Esophagus mucosa (tissue), 1 donor: ENCODE measurements around the gene WFDC5. TPM values are rescaled to one million over a fixed set of nuclear protein-coding genes. Genes with fewer than 3 reads are reported as not detected.

Experiments used
- ATAC-seq: fragments of 200-7000 bp; cut with Tn5 transposase; one replicate; pipeline ENCODE4 v1.9.1; 2020
- total RNA-seq: library from RNA; stranded (reverse); gene quantifications from one replicate; pipeline ENCODE4 v1.2.4, GENCODE V29; 2023
- donor health status: DM: yes; HTN: yes; CAD: no.

The WFDC5 gene
- total RNA-seq, 1 donor from 2014 or later, result 4.3 TPM

DNA sequence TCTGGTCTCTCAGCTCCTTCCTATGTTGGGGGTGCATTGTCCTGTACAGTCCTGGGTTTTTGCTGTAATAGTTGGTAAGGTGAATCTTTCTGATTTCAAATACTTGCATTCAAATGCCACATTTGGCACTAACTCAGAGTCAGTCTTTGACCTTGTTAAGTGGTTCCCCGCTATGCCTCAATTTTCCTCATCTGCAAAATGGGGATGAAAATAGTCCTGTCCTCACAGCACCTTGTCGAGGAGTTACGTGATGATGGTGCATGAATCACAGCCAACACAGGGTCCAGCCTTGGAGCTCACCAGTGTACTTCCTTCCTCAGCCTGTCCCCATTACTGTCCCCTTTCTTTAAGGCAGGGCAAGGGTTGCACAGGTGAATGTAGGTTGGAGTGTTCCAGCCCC lies 1.1 kb downstream of the WFDC5 start:
- ATAC-seq, result no peak

DNA sequence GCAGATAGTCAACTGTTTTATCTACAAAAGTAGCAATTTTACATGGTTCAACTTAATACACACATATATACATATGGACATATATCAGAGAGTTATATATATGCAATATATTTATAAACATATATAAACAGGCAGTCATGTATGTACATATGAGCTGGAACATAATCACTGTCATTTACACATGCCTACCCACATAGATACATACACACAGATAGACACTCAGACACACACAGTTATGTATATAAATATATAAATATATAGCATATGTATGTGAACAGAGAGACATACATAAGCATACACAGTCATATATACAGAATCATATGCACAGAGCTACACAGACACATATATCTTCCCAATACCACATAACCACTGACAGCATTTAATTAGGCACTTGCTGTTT lies 2.2 kb downstream of the WFDC5 start:
- no peak for ATAC-seq

DNA sequence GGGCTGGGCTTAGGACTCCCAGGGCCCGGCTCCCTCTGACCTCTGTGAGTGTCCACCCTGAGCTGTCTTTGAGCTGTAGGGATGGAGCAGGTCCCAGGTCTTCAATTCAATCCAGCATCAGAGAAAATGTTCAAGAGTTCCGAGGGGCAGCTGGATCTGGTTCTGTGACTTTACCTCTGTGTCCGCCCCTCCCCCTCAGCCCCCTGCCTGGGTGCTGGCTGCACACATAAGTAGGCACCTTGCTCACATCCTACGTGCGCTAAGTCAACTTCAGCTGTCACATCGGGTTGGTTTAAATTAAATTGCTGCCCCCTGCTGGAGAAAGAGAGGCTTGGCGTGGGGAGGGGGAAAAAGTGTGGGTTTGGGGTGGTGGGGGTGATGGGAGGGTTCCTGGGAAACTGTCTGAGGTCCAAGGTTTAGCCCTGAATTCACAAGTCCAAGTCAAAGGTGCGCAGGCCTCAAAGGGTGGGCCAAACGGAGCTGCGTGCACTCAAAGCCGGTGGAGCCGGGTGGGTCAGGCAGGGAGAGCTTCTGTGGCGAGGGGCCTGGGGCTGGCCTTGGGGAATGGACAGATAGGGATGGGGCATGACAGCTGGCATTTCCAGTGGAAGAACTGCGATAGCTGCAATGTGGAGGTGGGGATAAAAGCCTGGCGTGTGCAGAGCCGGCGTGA lies 3.0 kb downstream of the WFDC5 start:
- no peak for ATAC-seq

DNA sequence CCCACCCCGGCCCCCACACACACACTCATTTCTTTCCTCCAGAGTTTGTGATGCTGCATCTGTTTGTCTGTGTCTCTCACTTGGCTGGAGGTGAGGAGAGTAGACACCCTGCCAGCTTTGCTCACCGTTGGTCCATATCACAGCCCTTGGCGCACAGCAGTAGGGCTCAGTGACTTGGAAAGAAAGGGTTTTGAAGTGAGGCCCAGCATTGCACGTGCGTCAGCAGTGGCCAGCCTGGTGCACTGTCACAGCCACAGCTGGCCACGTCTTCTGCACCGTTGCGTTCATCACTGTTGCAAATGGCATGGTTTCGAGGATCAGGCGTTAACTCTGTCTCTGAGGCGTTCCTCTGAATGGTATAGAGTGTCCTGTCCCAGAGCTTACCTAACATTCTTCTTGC lies 3.7 kb downstream of the WFDC5 start:
- no peak for ATAC-seq

DNA sequence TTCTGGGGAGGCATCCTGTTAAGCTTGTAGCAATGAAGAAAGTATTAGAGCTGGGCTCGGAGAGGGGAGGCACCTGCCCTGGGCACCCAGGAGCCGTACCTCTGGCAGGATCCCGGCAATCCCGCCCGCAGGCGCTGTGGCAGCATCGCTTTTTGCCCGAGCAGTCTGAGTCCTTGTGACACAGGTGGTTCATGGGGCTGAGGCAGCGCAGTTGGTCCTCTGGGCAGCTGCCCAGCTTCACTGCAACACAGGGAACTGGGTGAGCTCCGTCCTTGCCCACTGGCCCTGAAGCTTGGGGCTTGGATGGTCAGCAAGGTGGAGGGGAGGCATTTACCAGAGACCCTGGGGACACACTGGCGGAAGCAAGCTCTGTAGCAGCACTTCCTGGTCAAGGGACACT lies 4.7 kb downstream of the WFDC5 start:
- ATAC-seq, result no peak

DNA sequence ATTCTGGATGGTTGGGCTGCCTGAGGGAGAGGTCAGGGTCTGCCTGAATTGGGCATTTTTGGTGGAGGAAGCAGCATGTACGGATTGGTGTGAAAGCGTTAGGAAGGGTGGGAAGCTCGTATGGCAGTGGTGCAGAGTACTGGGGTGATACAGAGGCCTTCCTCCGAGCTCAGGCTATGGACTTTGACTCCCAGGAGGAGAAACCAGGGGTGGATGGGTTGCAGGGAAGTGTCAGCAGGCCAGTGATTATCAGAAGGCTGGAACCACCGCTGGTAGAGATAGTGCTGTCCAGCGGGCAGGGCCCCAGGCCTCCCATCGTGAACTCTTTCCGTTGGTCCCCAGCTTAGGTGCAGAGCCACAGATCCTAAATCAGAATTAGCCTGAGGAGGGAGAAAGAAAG lies 5.3 kb downstream of the WFDC5 start:
- no peak for ATAC-seq

DNA sequence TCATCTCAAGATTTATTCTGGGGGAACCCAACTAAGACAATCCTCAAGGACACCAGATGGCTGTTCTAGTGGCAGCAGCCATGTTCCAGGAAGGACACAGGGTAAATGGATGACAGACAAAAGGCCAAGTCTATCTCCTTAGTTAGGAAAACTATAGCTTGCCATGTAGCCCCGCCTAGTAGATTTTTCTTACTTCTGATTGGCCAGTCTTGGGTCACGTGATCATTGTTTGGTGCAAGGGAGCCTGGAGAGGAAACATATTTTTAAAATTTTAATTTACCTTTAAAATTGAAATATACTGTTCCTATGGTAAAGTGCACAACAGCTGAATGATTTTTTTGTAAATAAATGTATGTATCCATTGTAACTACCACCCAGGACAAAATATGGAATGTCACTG lies 9.7 kb downstream of the WFDC5 start:
- no peak for ATAC-seq

DNA sequence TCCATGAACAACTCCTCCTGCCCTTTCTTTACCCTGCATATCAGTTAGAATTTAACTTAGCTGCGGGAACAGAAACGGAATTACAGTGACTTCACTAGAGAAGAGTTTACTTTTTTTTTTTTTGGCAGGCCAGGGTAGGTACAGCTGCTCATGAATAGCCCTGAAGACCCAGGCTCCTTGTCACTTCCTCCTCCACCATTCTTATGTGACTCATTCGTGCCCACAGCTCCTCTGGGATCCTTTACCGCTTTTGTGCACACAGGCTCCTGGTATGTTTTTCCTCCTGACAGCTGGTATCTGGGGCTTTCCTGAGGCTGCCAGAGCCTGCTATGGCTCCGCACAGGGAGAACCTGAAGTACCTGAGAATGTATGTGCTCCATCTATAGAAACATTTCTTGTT lies 10.2 kb downstream of the WFDC5 start:
- peak; percentile 54 for ATAC-seq

DNA sequence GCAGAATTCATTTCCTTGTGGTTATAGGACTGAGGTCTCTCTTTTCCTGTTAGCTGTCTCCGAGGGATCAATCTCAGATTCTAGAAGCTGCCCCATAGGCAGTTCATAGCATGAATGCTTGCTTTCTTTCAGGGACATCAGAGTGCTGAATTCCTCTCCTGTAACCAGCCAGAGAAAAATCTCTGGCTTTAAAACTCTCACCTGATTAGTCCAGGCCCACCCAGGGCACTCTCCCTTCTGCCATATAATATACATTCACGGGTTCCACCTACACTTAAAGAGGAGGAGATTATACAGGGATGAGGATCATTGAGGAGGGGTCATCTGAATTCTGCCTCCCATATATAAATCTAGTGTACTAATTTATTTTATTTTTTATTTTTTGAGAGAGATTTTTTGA lies 11.9 kb downstream of the WFDC5 start:
- no peak for ATAC-seq

DNA sequence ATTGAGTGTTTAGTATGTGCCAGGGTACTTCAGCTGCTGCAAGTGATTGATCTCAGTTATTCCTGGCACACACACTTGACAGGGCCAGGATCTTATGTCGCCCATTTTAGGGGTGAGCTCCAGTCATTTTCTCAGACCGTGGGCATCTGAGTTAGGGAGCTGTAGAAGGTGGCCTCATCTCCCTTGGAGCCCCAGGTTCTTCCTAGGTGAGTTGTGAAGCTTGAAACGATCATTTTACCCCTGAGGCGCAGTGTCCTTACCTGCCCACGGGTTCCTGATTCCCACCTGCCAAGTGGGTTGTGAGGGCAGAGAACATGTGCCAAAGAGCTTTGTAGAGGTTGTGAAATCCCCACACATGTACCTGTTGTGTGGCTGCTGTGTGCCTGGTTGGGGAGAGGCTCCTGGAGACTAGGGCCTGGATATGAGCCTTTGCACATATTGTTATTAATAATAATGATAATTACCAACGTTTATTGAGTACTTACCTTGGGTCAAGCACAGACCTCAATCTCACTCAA lies 13.6 kb downstream of the WFDC5 start:
- ATAC-seq, result no peak

DNA sequence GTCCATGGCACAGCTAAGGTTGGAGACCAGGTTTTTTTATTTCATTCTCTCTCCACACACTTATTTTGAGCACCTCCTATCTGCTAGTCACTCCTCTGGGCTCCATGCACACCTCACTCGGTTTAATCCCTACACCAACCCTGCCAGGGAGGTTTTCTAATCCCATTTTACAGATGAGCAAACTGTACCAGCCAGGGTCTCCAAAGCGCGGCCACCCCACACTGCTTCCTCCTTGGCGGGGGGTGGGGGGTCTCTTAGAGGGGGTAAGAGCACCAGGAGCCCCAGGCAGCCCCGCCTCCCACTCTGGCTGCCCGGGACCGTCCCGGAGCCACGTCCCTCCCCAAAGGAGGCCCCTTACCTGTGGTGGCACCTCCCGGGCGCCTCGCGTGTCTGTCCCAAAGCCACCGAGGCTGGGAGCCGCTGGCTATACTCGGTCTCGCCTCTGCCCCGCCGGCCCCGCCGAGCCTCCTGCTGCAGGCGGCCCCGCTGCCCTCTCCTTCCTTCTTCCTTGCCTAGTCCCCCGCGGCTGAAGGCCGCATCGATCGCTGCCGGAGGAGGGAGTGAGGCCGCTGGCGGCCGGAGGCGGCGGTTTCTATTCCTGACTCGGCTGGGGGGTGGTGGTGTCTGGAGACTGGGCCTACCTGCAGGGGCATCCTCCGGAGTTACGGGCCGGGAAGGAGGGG lies 14.3 kb downstream of the WFDC5 start, which contains the start of gene KCNS1:
Gene KCNS1, minus strand, starts transcription at position 565 of the 683 bp plus-strand sequence. CDS start 1,891 bp downstream, outside the sequence.
- ATAC-seq, result no peak

DNA sequence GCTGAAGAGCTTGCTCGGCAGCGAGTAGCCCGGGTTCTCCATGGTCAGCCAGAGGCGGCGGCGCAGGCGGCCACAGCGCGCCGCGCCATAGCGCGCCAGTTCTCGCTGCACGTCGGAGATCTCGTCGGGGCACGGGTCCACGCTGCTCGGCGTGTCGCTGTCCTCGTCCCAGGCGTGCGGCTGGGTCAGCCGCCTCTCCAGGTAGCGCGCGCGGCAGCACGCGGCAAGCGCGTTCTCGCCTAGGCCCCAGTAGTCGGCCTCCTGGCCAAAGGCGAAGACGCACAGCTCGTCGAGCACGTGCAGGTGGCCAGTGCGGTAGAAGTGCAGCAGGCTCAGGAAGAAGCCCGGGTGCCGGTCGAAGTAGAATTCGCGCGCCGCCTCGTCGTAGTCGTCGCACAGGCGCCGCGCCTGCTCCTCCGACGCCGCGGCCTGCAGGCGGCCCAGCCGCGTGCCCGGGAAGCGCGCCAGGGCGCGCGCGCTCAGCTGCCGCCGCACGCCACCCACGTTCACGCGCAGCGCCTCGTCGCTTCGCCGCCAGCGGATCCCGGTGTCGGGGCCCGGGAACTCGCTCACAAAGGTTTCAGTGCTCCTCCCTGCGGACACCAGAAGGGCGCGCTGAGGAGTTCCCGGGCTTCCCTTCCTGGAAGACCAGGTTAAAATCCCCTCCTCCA lies 16.7 kb downstream of the WFDC5 start:
- ATAC-seq, result peak; percentile 6

DNA sequence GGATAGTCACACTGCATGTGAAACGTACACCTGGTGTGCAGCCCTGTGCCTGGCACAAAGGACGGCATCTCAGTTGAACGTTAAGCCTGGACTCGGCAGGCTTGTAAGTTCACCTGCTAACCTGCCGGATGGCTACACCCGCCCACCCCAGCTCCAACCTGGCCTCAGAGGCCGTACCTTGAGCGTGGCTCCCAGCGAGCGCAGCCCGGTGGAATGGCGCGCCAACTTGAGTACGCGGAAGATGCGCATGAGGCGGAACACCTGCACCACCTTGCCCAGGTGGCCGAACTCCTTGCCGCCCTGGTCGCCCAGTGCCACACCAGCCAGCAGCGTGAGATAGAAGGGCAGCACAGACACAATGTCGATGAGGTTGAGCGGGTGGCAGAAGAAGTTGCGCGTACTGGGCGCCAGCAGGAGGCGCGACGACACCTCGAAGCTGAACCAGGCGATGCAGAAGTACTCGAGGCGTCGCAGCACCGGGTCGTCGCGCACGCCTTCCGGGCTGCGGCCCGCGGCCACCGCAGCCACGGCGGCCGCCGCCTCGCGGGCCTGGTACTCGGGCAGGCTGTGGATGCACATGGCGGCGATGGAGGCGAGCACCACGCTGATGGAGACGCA lies 17.4 kb downstream of the WFDC5 start:
- ATAC-seq, result peak; percentile 7

DNA sequence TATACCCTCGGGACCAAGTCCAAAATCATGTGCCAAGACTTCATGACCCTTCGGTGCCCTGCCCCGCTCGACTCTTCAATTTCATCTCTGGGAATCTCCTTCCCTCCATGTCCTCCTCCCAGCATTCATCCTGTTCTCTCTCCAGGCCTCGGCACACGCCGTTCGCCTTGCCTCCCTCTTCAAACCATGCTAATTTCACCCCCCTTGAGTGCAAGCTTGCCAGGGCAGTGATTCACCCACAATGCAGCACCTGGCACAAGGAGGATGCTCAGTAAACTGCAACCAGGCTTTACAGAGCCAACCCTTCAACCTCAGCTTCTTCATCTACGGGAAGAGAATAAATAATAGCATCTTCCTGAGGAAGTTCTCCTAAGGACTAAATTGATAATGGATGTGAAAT lies 18.2 kb downstream of the WFDC5 start:
- no peak for ATAC-seq

DNA sequence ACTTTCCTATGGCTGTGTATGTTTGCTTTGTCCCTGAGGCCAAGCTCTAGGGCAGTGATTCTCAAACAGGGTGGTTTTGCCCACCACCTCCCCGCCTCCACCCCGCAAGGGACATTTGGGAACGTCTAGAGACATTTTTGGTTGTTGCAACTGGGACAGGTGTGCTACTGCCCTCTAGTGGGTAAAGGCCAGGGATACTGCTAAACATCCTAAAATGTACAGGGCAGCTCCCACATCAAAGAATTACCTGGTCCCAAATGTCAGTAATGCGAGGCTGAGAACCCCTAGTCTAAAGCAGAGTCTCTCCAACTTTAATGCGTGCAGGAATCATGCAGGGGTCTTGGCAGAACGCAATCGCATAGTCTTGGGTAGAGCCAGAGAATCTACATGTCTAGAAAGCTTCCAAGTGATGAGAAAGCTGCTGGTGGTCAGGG lies 19.2 kb downstream of the WFDC5 start:
- ATAC-seq, result peak; percentile 57

DNA sequence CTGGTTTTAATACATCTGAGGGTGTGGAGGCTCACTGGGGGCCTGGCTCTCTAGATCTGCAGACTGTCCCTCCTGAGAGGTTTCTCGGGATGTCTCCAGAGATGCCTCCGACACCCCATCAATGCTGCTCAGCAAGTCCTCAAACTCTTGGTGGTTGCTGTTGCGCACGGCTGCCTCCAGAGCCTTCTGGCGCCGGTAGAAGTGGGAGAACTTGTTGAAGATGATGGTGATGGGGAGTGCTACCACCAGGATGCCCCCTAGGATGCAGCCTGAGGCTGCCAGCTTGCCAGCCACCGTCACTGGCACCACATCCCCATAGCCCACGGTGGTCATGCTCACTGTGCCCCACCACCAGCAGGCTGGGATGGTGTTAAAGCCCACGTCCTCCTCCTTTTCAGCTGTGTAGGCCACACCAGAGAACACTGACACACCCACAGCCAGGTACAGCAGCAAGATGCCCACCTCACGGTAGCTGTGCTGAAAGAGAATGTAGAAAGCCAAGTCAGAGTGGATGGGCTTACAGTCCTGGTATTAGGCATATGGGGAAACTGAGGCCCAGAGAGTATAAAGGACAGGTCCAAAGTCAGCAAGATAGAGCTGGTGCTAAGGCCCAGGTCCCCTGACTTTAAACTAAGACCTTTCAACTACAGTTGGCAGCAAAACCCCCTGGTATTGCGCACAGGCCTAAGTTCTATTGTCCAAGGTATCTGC lies 20.0 kb downstream of the WFDC5 start:
- ATAC-seq, result no peak

DNA sequence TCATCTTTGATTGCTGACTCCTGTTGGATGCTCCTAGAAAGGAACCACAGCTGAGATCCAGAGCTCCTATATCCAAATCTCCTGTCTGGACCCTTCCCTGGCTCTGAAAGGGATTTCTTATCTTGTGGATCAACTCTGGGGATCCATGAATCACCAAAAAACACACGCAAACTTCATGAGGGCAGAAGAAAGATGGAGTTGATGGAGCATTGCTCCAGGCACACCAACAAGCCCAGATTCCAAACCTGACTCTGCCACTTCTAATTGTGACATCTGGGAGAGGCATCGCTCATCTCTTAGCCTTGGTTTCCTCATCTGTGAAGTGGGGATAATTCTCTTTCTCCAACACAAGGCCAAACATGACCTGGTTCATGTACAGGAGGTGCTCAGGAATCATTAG lies 20.8 kb downstream of the WFDC5 start:
- ATAC-seq, result no peak

DNA sequence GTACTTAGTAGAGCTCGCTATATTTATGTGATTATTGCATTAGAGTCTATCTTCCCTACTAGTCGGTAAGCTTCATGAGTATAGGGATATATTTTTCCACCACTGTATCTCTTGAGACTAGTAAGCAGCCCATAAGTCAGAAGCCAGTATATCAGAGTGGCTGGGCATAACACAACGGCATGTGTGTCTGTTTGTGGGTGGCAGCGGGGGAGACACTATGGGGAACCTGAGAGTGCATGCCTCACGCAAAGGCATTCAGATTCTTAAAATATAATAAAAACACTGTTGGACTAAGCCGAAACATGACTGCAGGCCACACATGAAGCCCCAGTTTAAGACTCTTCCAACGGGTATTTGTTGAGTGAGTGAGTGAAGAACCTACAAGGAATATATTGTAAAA lies 22.1 kb downstream of the WFDC5 start:
- no peak for ATAC-seq

DNA sequence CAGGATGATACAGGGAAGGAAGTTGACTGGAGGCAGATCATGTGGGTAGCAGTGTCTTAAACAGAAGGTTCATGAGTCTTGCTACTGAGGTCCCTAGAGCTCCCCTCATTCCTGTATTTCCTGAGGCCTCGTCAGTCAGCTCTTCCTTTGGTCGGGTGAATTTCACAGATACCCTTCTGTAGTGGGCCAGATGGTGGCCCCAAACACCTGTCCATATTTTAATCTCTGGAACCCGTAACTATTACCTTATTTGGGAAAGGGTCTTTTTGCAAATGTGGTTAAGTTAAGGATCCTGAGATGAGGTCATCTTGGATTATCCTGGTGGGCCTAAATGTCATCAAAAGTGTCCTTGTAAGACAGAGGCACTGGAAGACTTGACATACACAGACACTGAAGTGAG lies 23.6 kb downstream of the WFDC5 start:
- no peak for ATAC-seq

DNA sequence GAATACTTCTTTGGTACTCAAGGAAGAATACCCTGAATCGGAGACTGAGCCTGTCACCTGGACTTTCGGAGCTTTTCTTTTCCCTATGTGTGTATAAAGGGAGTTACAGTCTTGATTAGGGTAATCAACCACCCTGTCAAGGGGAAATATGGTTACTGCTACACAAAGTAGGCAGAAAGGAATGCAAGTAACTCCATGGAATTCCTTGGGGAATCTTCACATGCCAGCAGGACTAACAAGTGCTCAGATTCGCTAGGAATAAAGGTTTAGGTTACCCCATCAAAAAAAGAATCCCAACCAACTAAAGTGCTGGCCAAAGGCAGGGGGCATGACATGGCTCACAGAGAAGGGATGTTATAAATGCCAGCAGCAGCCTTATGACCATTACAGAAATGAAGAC lies 24.5 kb downstream of the WFDC5 start:
- ATAC-seq, result no peak

DNA sequence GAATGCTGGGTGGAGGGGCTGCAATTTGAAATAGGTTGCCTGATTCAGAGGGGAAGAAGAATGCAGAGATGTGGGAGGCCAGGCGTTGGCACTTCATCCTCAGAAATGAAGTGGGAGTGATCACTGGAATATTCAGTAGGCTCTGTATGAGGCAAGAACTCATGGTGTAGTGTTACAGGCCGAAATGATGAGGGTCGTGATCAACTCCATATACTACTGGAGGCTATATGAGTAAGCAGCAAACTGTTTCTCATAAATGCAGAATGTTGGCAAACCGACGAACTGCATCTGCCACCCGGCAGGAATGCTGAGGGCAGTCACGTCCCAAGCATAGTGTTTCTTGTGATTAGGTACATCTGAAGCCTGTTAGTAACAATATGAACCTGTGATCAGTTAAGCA lies 26.7 kb downstream of the WFDC5 start:
- peak; percentile 77 for ATAC-seq

DNA sequence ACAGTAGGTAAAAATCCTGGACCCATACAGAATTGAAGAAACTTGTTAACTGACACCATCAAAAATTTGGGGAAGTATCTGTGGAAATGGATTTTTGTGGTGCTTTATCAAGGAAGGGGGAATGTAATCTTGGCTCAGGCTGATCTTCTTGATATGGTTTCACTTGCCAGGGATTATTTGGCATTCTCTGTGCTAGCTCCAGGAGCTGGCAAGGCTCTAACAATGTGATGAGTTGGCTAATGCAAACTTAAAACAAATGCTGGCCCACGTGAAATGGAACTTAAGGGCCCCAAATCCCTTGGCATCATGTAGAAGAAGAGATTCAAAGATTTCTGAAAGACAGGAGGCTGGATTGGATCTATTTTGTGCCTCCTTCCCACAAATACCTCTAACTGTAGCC lies 27.2 kb downstream of the WFDC5 start:
- ATAC-seq, result no peak
